Measurements from ENCODE around the gene TMEM255B. TPM values are rescaled to one million over a fixed set of nuclear protein-coding genes. Genes with fewer than 3 reads are reported as not detected.
"Not testable (repeated sequence)": the region's sequence is repeated elsewhere in the genome, so short reads cannot be mapped to it uniquely, and the experiment has no call there.

TMEM255B gene
- total RNA-seq, 2 donors from 2014 or later: 0.96 to 4.6 TPM

DNA sequence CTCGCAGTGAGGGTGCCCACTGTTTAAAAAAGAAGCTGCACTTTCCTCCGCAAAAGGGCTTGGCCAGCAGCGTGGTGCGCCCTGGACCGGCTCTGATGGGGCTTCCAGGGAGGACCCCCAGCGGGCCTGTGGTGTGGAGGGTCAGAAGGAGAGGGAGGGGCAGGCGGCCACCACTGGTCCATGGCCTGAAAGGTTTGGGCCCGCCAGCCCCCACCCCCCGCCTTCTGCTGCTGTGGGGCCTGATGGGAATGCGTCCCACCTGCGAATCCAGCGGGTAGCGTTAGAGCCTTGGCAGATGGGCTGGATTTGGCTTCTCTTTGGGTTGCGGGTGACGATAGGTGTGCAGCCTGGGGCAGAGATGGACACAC is 34.7 kb downstream of the TMEM255B start:
- Histone ChIP-seq H3K9me3 (no peaks in the 10 kb centered on the region), H3K36me3 (no peaks in the 10 kb centered on the region), H3K4me3 (no peak overlapping the region), H3K27me3 (replicated peaks; ENCODE audit: insufficient read depth) (no peaks in the 10 kb centered on the region), H3K4me1 (replicated peaks) (no peaks in the 10 kb centered on the region), H3K27ac (no peak overlapping the region)
- WGBS: 90% methylated on average over 15 of the region's 15 CpGs
- intact Hi-C loops (cut with DNase I): no loop called here
- DNase-seq (ENCODE audit: low spot score): no peak
- TF ChIP-seq, protein P1, sequence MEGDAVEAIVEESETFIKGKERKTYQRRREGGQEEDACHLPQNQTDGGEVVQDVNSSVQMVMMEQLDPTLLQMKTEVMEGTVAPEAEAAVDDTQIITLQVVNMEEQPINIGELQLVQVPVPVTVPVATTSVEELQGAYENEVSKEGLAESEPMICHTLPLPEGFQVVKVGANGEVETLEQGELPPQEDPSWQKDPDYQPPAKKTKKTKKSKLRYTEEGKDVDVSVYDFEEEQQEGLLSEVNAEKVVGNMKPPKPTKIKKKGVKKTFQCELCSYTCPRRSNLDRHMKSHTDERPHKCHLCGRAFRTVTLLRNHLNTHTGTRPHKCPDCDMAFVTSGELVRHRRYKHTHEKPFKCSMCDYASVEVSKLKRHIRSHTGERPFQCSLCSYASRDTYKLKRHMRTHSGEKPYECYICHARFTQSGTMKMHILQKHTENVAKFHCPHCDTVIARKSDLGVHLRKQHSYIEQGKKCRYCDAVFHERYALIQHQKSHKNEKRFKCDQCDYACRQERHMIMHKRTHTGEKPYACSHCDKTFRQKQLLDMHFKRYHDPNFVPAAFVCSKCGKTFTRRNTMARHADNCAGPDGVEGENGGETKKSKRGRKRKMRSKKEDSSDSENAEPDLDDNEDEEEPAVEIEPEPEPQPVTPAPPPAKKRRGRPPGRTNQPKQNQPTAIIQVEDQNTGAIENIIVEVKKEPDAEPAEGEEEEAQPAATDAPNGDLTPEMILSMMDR (IDR thresholded peaks at IDR 0.05): no peak
- no peak for TF ChIP-seq POLR2A (IDR thresholded peaks at IDR 0.05)
- TF ChIP-seq POLR2AphosphoS5 (IDR thresholded peaks at IDR 0.05): no peak

DNA sequence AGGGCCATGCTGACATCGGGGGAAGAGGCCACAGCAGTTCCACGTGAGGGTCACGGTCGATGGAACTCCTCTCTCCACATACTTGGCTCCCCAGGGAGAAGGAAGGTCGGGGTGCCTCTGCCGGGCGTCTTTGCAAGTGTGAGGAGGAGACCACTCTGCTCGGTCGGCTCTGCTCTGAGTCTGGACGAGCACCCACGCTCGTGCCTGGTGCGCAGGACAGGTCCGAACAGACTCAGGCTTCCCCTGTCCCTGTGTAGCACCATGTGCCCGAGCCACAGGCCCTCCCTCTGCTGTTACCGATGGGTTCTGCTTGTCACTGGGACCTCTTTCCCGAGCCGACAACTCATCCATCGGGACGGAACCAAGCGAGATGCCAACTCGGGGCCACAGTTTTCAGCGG is 35.1 kb downstream of the TMEM255B start:
- no peak overlapping the region for H3K4me3 ChIP-seq
- 91% methylated on average over 23 of the region's 23 CpGs for WGBS
- TF ChIP-seq POLR2A (IDR thresholded peaks at IDR 0.05) (no peak), POLR2AphosphoS5 (IDR thresholded peaks at IDR 0.05) (no peak)
- TF ChIP-seq, protein P1 (IDR thresholded peaks at IDR 0.05): no peak

DNA sequence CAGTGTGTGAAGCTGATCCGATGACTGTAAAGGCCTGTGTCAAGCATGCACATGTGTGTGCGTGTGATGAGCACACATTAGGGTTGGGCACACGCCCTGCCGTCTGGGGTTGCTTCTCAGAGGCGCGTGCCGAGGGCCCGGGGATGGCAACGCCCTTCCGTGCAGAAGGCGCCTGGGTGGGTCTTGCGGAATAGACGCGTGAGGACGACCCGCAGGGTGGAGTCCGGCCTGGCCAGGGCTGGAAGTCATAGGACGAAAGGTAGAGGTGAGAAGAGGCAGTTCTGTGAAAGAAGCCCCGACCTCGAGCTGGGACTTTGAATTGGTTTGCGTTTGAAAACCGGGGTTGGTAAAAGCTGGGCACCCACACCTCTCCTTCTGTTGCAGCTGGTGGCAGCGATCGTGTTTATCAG is 35.7 kb downstream of the TMEM255B start:
- WGBS: 89% methylated on average over 21 of the region's 24 CpGs
- no peaks in the 10 kb centered on the region for H3K27me3 ChIP-seq (replicated peaks; ENCODE audit: insufficient read depth)
- intact Hi-C loops (cut with DNase I): no loop called here
- no peak overlapping the region for H3K4me3 ChIP-seq
- H3K4me1 ChIP-seq (replicated peaks): no peaks in the 10 kb centered on the region
- H3K9me3 ChIP-seq: no peaks in the 10 kb centered on the region
- DNase-seq (ENCODE audit: low spot score): no peak
- H3K36me3 ChIP-seq: no peaks in the 10 kb centered on the region
- H3K27ac ChIP-seq: no peak overlapping the region
- TF ChIP-seq POLR2A (IDR thresholded peaks at IDR 0.05) (no peak), POLR2AphosphoS5 (IDR thresholded peaks at IDR 0.05) (no peak)
- TF ChIP-seq, protein P1 (IDR thresholded peaks at IDR 0.05): no peak

More for the DNA sequence above, 35.1 kb downstream of the TMEM255B start:
- intact Hi-C loops (cut with DNase I): no loop called here
- Histone ChIP-seq H3K9me3 (no peaks in the 10 kb centered on the region), H3K36me3 (no peaks in the 10 kb centered on the region), H3K27me3 (replicated peaks; ENCODE audit: insufficient read depth) (no peaks in the 10 kb centered on the region), H3K4me1 (replicated peaks) (no peaks in the 10 kb centered on the region), H3K27ac (no peak overlapping the region)
- DNase-seq (ENCODE audit: low spot score): no peak

DNA sequence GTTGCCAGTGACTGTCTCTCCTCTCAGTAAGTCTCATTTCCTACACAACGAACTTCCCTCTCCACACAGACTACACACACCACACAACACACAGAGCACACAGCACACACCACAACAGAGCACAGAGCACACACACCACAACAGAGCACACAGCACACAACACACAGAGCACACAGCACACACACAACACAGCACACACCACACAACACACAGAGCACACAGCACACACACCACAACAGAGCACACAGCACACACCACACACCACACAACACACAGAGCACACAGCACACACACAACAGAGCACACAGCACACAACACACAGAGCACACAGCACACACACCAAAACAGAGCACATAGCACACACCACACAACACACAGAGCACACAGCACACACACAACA is 36.3 kb downstream of the TMEM255B start:
- H3K27me3 ChIP-seq (replicated peaks; ENCODE audit: insufficient read depth); H3K9me3 ChIP-seq; H3K4me1 ChIP-seq (replicated peaks); H3K36me3 ChIP-seq; DNase-seq (ENCODE audit: low spot score); intact Hi-C loops (cut with DNase I); H3K4me3 ChIP-seq; H3K27ac ChIP-seq: not testable (repeated sequence)
- 47% methylated on average over 1 of the region's 1 CpG for WGBS

DNA sequence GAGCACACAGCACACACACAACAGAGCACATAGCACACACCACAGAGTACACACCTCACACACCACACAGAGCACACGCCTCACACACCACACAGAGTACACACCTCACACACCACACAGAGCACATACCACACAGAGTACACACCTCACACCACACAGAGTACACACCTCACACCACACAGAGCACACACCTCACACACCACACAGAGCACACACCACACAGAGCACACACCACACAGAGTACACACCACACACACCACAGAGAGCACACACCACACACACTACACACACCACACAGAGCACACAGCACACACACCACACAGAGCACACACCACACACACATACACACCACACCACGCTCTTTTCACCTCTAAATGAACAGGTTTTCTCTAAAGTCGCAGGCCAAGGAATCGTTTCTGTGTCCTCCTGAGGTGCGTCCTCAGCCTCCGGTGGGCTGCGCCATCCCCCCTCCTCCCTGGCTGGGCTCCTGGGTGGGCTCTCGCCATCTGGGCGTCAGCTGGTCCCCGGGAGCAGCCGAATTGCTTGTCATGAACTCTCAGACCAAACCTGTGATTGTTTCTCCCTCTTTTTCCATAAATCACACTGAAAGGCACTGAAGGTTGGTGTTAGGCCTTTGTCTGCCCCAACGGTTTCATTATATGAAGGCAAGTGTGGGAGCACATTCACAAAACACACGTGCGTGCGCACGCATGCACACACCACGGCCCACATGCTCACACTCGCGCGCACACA is 37.4 kb downstream of the TMEM255B start:
- no peaks in the 10 kb centered on the region for H3K9me3 ChIP-seq
- no peaks in the 10 kb centered on the region for H3K27me3 ChIP-seq (replicated peaks; ENCODE audit: insufficient read depth)
- H3K36me3 ChIP-seq: no peaks in the 10 kb centered on the region
- WGBS: 76% methylated on average over 20 of the region's 20 CpGs
- H3K27ac ChIP-seq: no peak overlapping the region
- no peaks in the 10 kb centered on the region for H3K4me1 ChIP-seq (replicated peaks)
- intact Hi-C loops (cut with DNase I): no loop called here
- H3K4me3 ChIP-seq: no peak overlapping the region
- no peak for DNase-seq (ENCODE audit: low spot score)
- TF ChIP-seq POLR2A (IDR thresholded peaks at IDR 0.05) (no peak), POLR2AphosphoS5 (IDR thresholded peaks at IDR 0.05) (no peak)
- TF ChIP-seq, protein P1 (IDR thresholded peaks at IDR 0.05): no peak

Measured in prostate gland (tissue), 2 donors.